ENCODE measurements around the gene PCNT.

DNA sequence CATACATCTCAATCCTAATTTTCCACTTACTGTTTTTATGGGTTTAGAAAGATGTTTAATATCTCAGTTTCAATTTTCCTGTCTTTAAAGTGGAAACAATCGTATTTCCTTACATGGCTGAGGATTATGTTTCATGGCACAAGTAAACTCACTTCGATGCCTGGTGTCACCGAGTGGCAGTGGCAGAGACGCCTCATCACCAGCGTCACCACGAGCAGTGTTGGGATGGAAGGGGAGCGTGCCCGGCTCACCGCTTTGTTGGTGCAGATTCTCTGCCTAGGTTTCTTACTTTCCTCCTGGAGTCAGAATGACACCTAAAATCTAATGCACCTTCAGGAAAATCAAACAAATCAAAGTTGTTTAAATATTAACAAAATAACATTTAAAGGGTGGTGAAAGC is 86.6 kb downstream of the PCNT start:
- no peak for TF ChIP-seq MAZ (IDR thresholded peaks at IDR 0.05; ENCODE audit: borderline replicate concordance, low read depth, low read length)
- TF ChIP-seq, protein P1, sequence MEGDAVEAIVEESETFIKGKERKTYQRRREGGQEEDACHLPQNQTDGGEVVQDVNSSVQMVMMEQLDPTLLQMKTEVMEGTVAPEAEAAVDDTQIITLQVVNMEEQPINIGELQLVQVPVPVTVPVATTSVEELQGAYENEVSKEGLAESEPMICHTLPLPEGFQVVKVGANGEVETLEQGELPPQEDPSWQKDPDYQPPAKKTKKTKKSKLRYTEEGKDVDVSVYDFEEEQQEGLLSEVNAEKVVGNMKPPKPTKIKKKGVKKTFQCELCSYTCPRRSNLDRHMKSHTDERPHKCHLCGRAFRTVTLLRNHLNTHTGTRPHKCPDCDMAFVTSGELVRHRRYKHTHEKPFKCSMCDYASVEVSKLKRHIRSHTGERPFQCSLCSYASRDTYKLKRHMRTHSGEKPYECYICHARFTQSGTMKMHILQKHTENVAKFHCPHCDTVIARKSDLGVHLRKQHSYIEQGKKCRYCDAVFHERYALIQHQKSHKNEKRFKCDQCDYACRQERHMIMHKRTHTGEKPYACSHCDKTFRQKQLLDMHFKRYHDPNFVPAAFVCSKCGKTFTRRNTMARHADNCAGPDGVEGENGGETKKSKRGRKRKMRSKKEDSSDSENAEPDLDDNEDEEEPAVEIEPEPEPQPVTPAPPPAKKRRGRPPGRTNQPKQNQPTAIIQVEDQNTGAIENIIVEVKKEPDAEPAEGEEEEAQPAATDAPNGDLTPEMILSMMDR (conservative IDR thresholded peaks at IDR 0.05; ENCODE audit: low read depth, low read length): no peak
- no peak for TF ChIP-seq POLR2A (IDR thresholded peaks at IDR 0.05; ENCODE audit: low read depth, low read length)
- no peak for TF ChIP-seq MXI1 (IDR thresholded peaks at IDR 0.05; ENCODE audit: borderline replicate concordance, low read depth, low read length)
- TF ChIP-seq SMC3 (IDR thresholded peaks at IDR 0.05; ENCODE audit: low read depth, low read length): no peak
- no peak for TF ChIP-seq MAFK (IDR thresholded peaks at IDR 0.05; ENCODE audit: low read depth, low read length)
